Stimulated activated CD8-positive, alpha-beta memory T cell treated with anti-CD3 and anti-CD28 coated beads, Interleukin-2, amount 100 ng/mL, for 1 hour (primary cell): ENCODE measurements around the gene TCF7L2.

Experiments used
- DNase-seq, 2 donors: peaks; one replicate each; pipeline ENCODE4 v3.0.0-alpha.2; 2020; ENCODE audit warnings: low read depth in 2 of 2

Gene TCF7L2

GRCh38 chr10:113024930-113025329 lies 74.9 kb downstream of the TCF7L2 start:
- no peak for DNase-seq

DNA sequence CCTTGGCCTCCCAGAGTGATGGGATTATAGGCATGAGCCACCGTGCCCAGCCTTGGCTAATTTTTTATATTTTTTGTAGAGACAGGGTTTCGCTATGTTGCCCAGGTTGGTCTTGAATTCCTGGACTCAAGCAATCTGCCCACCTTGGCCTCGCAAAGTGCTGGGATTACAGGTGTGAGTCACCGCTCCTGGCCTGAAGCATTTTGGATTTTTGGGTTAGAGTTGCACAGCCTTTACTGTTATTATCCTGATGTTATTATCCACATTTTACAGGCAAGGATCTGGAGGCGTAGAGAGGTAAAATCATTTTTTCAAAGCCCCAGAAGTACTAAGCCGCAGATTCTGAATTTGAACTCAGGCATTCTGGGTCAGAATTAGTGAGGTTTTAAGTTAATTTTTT lies 75.4 kb downstream of the TCF7L2 start:
- no peak for DNase-seq

- DNase-seq: no peak
Observed at GRCh38 chr10:113026679-113027078, 76.6 kb downstream of the TCF7L2 start.

DNA sequence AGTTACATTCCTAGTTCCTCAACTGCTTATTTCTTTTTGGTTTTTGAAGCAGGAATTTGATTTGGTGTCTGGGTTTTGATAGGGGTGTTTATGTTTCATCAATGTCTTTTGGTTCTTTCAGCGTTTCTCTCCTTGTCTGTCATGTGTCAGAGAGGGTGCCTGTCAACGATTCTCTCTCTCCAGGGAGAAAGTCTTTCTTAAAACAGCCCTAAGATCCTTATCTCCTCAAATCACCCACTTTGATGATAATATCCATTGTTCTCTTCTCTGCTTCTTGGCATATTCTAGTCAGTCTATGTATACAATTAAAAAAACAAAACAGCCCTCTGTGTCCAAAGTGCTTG lies 77.2 kb downstream of the TCF7L2 start:
- DNase-seq: no peak

DNA sequence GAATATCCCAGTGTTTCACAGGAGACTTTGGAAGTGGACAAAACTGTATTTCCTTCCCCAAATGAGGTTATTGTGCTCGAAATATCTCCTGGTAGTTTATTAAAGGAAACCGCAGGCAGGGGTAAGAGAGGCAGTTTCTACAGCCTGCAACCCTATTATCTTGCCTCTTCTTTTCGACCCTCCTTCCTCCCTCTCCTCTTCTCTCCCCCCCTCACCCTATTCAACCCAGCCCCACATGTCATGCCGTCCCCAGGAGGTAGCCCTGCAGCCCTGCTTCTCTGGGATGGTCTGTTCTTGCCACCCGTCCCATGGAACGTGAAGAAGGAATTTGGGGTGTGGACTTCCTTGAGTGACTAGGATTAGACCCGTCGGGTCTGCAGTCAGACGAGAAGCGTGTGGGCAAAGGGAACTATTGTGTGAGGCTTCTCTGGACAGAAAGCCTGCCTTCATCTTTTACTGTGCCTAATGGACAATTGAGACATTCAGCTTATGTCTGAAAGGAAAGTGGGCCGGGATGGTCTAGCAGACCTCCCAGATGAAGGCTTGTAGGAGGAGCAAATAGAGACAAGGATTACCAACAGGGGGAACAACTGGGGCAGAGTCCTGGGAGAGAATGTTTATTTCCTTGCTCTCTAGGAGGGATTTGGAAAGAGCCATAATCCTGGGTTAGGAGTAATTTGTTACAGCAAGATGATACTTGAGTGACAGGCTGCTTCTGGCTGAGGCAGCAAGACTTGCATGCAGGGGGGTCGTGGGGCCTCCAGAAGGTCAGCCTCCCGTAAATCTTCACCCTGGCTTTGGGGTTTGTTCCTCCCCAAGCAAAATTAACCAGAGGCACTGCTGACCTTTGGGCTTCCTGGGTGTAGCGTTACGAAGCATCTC lies 77.8 kb downstream of the TCF7L2 start:
- DNase-seq: no peak

DNA sequence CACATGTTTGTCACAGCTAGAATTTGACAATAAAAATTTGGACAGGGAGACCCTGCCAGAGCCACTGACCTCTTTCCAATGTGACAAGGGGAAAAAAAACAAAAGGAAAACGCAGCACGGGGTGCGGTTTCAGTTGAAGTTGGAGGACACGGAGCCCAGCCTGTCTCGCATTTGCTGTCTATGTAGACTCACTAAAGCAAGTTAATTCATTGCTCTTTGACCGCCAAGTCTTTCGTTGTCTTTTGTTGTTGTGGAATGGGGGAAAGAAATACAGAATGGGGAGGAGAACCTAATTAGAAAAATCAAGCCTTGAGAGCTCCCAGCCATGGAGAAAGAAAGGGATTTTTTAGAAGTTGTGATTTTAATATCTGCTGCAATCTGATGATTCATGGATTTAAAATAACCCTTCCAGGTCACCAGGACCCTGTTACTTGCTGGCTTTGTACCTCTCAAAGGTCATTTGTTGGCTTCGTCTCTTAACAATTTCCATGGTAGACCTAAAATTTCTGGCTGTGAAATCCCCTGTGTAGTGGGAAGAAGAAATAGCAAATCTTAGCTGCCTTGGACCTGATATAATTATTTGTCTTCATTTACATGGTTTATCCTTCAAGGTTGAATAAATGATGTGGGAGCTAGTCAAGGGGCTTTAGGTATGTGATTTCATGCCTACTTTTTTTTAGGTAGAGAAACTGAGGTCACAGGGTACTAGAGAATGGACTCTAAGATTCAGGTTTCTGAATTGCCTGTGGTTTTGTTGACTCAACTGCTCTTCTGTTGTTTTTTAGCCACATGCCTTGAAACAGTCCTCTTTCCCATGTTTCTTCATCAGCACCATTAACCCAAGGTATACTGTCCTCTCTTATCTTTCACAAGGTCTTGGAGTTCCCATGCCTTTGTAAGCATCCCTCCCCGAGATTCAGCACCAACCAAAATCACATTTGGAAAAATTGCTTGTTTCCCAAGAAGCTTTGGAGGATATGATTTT lies 78.7 kb downstream of the TCF7L2 start:
- DNase-seq: no peak

DNA sequence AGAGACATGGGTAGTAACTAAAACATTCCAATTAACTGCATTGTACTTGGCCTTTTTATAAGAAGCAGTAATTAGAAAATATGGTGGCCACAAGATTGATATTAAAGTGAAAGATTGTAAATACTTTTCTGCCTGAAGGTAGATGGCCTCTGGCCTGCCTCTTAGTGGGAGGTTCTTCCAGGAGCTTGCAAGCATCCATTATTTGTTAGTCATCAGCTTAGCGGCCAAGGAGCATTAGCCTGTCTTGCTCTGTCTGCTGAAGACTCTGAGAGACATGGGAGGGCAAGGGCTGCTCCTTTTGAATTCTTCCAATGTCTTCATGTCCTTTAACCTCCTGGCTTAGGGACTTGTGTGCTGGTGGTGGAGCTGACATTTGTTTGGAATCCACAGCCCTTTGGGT lies 80.4 kb downstream of the TCF7L2 start:
- DNase-seq: no peak

DNA sequence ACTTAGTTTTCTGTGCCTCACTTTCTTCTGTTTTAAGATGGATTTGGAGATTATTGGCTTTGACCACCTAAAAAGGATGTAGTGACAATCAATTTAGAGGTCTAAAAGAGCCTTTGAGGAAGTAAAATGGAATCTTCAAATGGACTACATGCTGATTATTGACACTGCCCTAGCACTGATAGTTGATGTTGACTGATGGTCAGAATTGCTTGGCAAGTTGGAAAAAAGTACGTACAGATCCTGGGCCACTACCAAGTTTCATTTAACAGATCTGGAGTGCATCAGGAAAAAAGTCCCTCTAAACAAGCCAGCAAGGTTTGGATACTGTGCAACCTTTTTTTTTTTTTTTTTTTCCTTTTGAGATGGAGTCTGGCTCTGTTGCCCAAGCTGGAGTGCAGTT lies 81.1 kb downstream of the TCF7L2 start:
- DNase-seq: no peak

DNA sequence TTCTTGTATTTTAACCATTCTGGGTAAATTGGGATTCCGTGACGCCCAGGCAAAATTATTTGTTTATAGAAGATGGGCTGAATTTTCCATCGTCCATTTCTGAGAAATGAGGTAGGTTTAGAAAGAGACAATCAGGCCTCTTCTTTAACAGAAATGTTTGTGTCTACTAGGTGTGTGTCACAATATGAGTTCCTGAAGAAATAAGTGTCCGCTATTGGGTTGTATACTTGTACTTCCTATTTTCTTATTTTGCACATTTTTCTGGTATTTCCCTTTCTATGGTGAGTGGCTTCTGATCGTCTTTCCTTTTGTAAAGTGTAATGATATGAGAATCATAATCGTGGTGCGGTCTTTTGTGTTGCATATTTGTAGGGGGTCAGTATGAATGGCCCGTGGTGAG lies 83.9 kb downstream of the TCF7L2 start:
- DNase-seq: no peak

- no peak for DNase-seq
Observed at GRCh38 chr10:113035732-113036312, 85.8 kb downstream of the TCF7L2 start.

GRCh38 chr10:113036619-113037018 lies 86.6 kb downstream of the TCF7L2 start:
- DNase-seq: no peak

DNA sequence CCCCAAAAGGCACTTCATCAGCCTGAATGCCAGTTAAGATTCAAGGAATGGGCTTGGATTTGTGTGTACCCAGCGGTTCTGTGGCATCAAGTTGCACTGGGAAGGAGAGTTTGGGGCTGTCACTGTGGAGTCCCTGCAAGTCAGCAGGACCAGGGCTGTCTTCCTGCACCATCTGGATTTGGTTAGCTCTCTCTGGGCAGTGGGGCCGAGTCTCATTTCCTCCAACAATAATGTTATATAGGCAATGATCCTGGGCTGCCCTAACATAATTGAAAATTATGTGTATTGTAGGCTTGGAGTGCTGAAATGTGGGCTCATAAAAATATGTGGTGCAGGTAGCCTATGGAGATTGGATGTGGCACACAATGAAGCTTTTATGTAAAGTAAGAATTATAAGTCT lies 87.2 kb downstream of the TCF7L2 start:
- DNase-seq: no peak

- no peak for DNase-seq
Observed at GRCh38 chr10:113038183-113038582, 88.1 kb downstream of the TCF7L2 start.

DNA sequence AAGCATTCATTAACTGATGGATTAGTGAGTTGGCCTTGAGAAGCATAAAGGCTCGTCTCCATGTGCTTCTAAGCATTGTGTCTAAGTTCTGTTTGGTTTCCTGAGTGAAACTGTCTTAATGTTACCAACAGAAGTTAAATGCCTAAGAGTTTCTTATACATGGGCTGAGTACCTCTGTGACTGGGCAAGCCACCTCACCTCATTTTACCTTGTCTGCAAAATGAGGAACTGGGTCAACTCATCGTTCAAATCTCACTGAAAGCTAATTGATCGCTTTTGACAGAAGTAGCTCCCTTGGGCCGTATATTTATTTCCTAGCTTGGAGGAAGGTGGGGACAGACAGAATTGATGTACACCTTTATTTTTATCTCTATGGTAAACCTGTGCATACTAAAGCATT lies 88.9 kb downstream of the TCF7L2 start:
- DNase-seq: no peak

DNA sequence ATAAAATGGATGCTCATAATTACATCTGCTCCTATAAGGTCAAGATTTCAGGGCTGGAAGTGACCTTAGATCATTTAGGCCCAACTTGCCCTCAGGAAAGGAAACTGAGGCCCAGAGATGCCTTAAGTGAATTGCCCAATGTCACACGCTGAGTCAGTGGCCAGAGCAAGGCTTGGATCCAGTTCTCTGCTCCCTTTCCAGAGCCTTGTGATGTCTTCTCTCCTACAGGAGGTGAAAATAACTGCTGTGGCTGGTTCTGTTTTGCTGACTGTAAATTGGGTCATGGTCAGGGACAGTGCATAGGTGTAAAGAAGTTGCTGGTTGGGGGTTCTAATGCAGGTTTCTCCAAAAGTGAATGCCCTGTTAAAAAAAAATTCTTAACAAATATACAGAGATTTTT lies 91.3 kb downstream of the TCF7L2 start:
- DNase-seq: no peak

- no peak for DNase-seq
Observed at GRCh38 chr10:113041841-113042750, 92.0 kb downstream of the TCF7L2 start.

GRCh38 chr10:113042868-113043267 lies 92.8 kb downstream of the TCF7L2 start:
- DNase-seq: no peak

- no peak for DNase-seq
Observed at GRCh38 chr10:113044016-113044755, 94.1 kb downstream of the TCF7L2 start.

DNA sequence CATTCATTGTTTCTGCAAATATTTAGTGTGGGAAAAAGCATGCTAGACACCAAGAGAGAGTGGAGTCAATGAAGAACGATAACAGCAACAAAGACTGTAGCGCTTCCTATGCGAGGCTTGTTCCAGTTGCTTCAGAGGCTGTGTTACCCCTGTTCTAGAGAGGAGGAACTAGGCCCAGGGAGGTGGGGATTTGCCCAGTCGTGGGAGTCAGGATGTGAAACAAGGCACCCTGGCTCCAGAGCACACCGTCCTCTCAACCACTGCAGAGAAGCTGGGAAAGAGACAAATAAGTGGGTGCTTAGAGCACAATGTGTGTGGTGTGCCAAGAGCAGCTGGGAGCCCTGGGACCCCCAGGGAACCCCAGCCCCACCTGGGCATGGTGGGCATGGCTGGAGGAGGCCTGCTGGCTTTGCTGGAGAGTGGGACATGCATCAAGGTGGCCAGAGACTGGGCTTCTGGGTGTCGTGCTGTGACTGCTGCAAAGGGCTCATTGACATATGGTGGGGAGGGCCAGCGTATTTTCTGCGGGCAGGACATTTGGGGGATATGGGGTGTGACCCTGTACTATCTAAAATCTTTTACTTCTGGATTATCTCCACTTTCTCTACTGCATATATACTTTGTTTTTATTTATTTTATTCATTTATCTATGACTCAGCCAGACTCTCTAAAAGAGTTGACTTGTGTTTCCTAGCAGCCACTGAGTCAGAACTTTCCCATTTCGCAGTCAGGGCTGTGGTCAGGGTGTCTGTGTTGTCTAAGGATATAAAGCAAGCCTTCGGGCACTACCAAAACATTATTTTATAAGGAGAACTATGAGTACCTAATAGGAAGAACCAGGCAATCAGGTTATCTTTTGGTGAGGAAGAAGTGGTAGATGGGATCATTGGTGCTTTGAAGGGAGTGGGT lies 95.4 kb downstream of the TCF7L2 start:
- no peak for DNase-seq

- DNase-seq: no peak
Observed at GRCh38 chr10:113047151-113047550, 97.1 kb downstream of the TCF7L2 start.
